ENCODE measurements around the gene ZCCHC4.
A peak's percentile ranks its signal among the peaks of the same experiment; 100 is the strongest.

Gene ZCCHC4

GRCh38 chr4:25312496-25313200 lies at the start of gene ZCCHC4:
Gene ZCCHC4, plus strand, starts transcription at chr4:25312774. Its CDS starts 36 bp downstream, at chr4:25312810.
- DNase-seq (ENCODE audit: extremely low read depth in 1 of 2, low read depth in 1 of 2) = peak; percentile 72 to 75

DNA sequence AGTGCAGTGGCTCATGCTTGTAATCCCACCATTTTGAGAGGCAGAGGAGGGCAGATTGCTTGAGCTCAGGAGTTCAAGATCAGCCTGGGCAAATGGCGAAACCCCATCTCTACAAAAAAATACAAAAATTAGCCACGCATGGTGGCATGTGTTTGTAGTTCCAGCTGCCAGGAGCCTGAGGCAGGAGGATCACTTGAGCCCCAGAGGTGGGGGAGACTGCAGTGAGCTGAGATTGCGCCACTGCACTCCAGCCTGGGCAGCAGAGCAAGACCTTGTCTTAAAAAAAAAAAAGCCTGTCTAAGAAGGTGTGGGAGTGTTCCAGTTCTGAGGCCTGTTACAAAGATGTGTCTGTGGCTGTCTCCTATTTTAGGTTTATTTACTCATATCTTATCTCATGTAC lies 40.7 kb upstream of the ZCCHC4 start:
- DNase-seq (ENCODE audit: extremely low read depth in 1 of 2, low read depth in 1 of 2) = no peak

DNA sequence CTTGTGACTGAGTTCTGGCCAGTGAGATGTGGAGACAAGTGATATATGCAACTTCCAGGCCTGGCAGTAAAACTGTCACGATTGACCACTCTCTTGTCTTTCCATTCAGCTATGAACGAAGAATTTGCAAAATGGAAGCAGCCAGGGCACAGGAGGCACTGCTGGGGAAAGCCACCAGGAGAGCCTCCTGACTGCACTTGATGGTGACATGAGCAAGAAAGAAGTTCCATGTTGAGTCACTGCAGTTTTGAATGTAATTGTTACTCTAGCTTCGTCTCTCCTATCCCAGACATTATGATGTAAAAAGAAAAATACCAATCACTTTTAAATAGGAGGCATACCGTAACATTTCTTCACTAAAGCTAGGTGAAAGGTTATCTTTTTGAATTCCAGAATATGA lies 32.4 kb upstream of the ZCCHC4 start:
- no peak for DNase-seq (ENCODE audit: extremely low read depth in 1 of 2, low read depth in 1 of 2)

GRCh38 chr4:25283948-25284347 lies 28.6 kb upstream of the ZCCHC4 start:
- DNase-seq (ENCODE audit: extremely low read depth in 1 of 2, low read depth in 1 of 2) = no peak

DNA sequence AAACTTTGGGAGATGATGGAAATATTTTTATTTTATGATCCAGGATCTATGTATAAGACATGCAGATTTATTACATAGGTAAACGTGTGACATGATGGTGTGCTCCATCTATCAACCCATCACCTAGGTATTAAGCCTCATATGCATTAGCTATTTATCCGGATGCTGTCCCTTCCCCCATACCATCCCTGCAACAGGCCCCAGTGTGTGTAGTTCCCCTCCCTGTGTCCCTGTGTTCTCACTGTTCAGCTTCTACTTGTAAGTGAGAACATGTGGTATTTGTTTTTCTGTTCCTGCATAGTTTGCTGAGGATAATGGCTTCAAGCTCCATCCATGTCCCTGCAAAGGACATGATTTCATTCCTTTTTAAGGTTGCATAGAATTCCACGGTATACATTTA lies 28.1 kb upstream of the ZCCHC4 start:
- DNase-seq (ENCODE audit: extremely low read depth in 1 of 2, low read depth in 1 of 2) = no peak

DNA sequence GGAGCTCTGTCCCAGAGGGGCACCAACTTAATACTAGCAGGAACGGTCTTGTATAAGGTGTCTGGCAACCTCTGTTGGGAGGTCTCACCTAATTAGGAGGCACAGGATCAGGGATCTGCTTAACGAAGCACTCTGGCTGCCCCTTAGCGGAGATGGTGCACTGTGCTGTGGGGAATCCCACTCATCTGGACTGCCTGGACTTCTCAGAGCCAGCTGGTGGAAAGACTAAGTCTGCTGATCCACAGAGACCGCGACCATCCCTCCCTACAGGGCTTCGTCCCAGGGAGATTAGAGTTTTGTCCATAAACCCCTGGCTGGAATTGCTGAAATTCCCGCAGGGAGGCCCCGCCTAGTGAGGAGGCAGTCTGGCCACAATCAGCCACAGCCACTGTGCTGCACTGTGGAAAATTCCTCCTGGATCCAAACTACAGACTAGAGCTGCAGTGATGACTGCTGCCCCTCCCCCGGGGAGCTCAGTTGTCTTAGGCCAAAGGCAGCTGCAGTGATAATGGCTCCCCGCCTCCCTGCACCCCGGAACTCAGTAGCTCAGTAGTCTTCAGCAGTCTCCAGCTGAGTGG lies 22.0 kb upstream of the ZCCHC4 start:
- DNase-seq (ENCODE audit: extremely low read depth in 1 of 2, low read depth in 1 of 2) = no peak

GRCh38 chr4:25291158-25291733 lies 21.3 kb upstream of the ZCCHC4 start:
- DNase-seq (ENCODE audit: extremely low read depth in 1 of 2, low read depth in 1 of 2) = no peak

DNA sequence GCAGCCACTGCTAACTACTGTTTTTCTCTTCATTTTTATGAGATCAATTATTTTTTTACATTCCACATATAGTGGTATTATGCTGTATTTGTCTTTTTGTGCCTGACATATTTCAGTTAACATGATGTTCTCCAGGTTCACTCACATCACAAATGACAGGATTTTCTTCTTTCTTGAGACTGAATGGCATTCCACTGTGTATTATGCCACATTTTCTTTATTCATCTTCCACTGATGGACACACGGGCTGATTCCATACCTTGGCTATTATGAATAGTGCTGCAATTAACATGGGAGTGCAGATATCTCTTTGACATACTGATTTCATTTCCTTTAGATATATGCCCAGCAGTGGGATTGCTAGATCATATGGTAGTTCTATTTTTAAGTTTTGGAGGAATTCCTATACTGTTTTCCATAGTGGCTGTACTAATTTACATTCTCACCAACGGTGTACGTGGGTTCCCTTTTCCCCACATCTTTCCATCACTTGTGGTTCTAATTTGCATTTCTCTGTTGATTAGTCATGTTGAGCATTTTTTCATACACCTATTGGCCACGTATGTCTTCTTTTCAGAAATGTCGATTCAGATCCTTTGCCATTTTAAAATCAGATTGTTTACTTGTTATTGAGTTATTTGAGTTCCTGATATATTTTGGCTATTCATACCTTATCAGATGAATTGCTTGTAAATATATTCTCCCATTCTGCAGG lies 14.9 kb upstream of the ZCCHC4 start:
- no peak for DNase-seq (ENCODE audit: extremely low read depth in 1 of 2, low read depth in 1 of 2)

GRCh38 chr4:25299476-25300203 lies 12.9 kb upstream of the ZCCHC4 start:
- DNase-seq (ENCODE audit: extremely low read depth in 1 of 2, low read depth in 1 of 2) = no peak

DNA sequence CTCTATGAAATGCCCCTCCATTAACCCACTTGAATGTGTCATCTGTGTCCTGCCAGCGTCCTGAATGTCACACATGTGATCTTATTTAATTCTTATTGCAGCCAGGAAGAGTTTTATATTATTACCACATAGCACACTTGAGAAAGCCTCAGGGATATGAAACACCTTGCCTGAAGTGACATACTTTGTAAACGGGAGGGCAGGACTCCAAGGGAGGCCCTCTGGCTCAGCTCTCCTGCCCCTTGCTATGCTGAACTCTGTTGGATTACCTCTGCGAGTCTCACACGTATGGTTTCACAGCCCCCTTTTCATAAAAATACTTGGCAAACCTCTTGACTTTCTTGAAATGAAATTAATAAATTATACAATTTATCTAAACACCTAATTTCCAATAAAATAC lies 11.1 kb upstream of the ZCCHC4 start:
- no peak for DNase-seq (ENCODE audit: extremely low read depth in 1 of 2, low read depth in 1 of 2)

DNA sequence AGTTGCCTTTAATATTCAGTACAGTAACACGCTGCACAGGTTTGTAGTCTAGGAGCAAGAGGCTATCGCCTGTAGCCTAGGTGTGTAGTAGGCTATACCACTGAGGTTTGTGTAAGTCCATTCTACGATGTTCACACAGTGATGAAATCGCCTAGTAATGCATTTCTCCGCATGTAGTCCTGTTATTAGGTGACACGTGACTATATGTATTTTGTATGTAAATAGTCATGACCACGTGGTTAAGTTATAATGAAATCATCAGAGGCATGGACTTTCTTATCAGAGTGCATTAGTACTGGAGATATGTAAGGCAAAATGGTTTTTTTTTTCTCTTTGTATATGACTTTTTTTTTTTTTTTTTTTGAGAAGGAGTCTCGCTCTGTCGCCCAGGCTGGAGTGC lies 9.9 kb upstream of the ZCCHC4 start:
- DNase-seq (ENCODE audit: extremely low read depth in 1 of 2, low read depth in 1 of 2) = no peak

- DNase-seq (ENCODE audit: extremely low read depth in 1 of 2, low read depth in 1 of 2) = no peak
Observed at GRCh38 chr4:25303578-25303977, 9.0 kb upstream of the ZCCHC4 start.

GRCh38 chr4:25306518-25307057 lies 6.0 kb upstream of the ZCCHC4 start:
- DNase-seq (ENCODE audit: extremely low read depth in 1 of 2, low read depth in 1 of 2) = no peak

GRCh38 chr4:25307596-25307995 lies 5.0 kb upstream of the ZCCHC4 start:
- no peak for DNase-seq (ENCODE audit: extremely low read depth in 1 of 2, low read depth in 1 of 2)

DNA sequence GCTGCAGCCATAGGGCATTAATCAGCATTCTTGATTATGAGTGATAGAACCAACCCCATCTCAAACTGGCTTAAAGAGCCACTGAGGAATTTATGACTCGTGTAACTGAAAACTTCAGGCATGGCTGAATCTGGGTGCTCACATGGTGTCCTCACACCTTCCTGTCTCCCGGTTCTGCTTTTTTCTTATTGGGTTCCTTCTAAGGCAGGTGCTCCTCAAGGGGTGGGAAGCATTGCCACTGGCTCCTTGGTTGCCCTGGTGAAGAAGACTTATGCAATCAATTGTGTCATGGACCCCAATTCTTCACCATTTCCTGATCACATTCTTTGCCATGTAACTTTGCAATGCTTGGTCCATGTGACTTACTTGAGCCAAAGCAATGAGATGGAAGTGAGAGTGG lies 4.3 kb upstream of the ZCCHC4 start:
- DNase-seq (ENCODE audit: extremely low read depth in 1 of 2, low read depth in 1 of 2) = no peak

- DNase-seq (ENCODE audit: extremely low read depth in 1 of 2, low read depth in 1 of 2) = no peak
Observed at GRCh38 chr4:25308761-25309160, 3.8 kb upstream of the ZCCHC4 start.

DNA sequence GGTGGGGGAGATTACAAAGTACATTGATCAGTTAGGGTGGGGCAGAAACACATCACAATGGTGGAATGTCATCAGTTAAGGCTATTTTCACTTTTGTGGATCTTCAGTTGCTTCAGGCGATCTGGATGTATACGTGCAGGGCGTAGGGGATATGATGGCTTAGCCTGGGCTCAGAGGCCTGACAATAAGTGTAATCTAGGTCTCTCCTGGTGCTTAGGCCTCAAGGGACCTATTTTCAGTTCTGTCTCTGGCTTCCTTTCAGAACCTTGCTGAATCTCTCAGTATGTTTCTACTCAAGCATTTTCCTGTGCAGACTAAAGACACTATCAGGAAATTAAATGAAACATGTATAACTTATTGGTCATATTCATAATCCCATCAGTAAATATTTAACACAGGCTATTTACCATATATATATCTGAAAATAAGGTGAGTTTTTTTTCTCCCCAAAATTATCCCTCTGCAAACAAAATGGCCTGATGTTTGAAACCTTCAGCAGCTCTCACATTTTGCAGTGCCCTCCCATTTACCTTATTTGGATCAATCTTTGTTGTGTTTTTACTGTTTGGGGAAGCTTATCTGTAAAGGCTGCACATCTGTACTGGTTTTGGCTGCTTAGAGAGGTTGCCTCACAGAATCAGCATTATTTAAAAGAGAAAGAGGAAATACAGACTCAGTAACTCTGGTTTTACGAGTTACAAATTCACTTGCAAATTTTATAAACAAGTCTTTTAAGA lies 2.3 kb upstream of the ZCCHC4 start:
- no peak for DNase-seq (ENCODE audit: extremely low read depth in 1 of 2, low read depth in 1 of 2)

GRCh38 chr4:25310803-25311166 lies 1.8 kb upstream of the ZCCHC4 start:
- DNase-seq (ENCODE audit: extremely low read depth in 1 of 2, low read depth in 1 of 2) = no peak

DNA sequence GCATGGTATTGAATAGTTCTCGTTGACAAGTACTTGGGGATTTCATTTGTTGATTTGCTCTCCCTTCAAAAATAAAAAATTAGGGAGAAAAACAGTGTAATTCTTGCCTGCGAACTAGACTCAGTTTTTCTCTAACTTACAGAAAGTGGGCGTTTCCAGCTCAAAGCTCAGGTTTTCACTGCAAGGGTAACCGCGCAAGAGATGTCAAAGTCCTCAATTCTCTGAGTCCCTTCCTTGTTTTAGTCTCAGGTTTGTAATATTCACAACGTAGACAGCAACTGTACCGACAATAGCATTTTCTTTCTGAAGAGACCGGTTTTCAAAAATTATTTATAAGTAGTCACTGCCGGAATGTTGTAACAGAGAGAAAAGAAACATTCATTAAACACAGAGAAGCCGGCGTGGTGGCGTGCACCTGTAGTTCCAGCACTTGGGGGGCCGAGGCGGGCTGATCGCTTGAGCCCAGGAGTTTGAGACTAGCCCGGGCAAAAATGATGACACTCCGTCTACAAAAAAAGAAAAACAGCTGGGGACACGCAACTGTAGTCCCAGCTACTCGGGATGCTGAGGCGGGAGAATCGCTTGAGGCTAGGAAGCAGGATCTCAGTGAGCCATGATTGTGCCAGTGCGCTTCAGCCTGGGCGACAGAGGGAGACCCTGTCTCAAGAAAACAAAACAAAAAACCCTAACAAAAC lies 774 bp downstream of the ZCCHC4 start:
- no peak for DNase-seq (ENCODE audit: extremely low read depth in 1 of 2, low read depth in 1 of 2)

GRCh38 chr4:25320336-25320735 lies 7.8 kb downstream of the ZCCHC4 start:
- no peak for DNase-seq (ENCODE audit: extremely low read depth in 1 of 2, low read depth in 1 of 2)

Measured in stimulated activated CD8-positive, alpha-beta memory T cell treated with anti-CD3 and anti-CD28 coated beads, Interleukin-7, amount 100 ng/mL, for 48 hours (primary cell).